HEK293T (cell line): ENCODE results near the gene LAMTOR4.

Source experiments
- ARNT ChIP-seq: fragments of 450-650 bp; IDR thresholded peaks from 2 replicates; pipeline ENCODE4 v1.6.1; 2017; ENCODE audit warnings: mild to moderate bottlenecking
- BHLHE40 ChIP-seq: fragments of 450-650 bp; IDR thresholded peaks from 2 replicates; pipeline ENCODE4 v1.6.1; 2016; ENCODE audit warnings: mild to moderate bottlenecking, moderate library complexity, borderline replicate concordance
- FOXA1 ChIP-seq: fragments of 450-650 bp; IDR thresholded peaks from 2 replicates; pipeline ENCODE4 v1.6.1; 2016; ENCODE audit warnings: mild to moderate bottlenecking
- FOXK2 ChIP-seq: fragments of 450-650 bp; IDR thresholded peaks from 2 replicates; pipeline ENCODE4 v1.6.1; 2016; ENCODE audit warnings: mild to moderate bottlenecking
- FOXM1 ChIP-seq: fragments of 450-650 bp; IDR thresholded peaks from 2 replicates; pipeline ENCODE4 v1.6.1; 2017; ENCODE audit warnings: mild to moderate bottlenecking, borderline replicate concordance
- HDGF ChIP-seq: fragments of 450-650 bp; IDR thresholded peaks from 2 replicates; pipeline ENCODE4 v1.6.1; 2017; ENCODE audit warnings: antibody characterized with exemption, borderline replicate concordance
- NFRKB ChIP-seq: fragments of 450-650 bp; IDR thresholded peaks from 2 replicates; pipeline ENCODE4 v1.6.1; 2016; ENCODE audit warnings: mild to moderate bottlenecking, moderate library complexity
- SP1 ChIP-seq: fragments of 450-650 bp; IDR thresholded peaks from 2 replicates; pipeline ENCODE4 v1.6.1; 2017
- SUZ12 ChIP-seq: fragments of 450-650 bp; IDR thresholded peaks from 2 replicates; pipeline ENCODE4 v1.6.1; 2016; ENCODE audit warnings: mild to moderate bottlenecking
- ZNF384 ChIP-seq: fragments of 450-650 bp; IDR thresholded peaks from 2 replicates; pipeline ENCODE4 v1.6.1; 2016

DNA sequence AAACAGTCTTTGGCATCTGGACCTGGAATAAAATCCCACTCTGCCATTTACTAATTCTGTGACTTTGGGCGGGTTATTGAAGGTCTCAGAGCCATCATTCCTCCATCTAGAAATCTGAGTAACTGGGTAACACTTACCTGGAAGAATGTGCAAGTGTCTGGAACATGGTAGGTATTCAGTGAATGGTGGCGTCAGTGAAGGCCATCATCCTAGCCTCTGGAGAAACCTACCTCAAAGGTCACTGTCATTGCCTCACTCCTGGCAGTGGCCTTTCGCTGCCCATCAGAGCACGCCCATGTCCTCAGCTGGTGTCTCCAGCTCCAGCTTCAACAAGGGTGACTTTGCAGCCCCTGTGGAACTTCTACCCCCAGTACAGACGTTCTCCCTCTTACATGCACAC lies 15.2 kb downstream of the LAMTOR4 start:
- no peak for TF ChIP-seq ARNT
- no peak for TF ChIP-seq FOXA1
- TF ChIP-seq FOXM1 = no peak
- no peak for TF ChIP-seq BHLHE40
- TF ChIP-seq HDGF = no peak
- no peak for TF ChIP-seq ZNF384
- TF ChIP-seq SUZ12 = no peak
- no peak for TF ChIP-seq SP1
- TF ChIP-seq FOXK2 = no peak
- TF ChIP-seq NFRKB = no peak
